SH-SY5Y (cell line): Measurements from ENCODE around the gene THSD4.

Source experiments
- GATA2 ChIP-seq: IDR thresholded peaks from 2 replicates; pipeline ENCODE4 v1.6.1; 2011; ENCODE audit warnings: mild to moderate bottlenecking, low read depth, low read length
- GATA3 ChIP-seq: IDR thresholded peaks from 2 replicates; pipeline ENCODE4 v1.6.1; 2011; ENCODE audit warnings: low read depth, mild to moderate bottlenecking, low read length, moderate library complexity

DNA sequence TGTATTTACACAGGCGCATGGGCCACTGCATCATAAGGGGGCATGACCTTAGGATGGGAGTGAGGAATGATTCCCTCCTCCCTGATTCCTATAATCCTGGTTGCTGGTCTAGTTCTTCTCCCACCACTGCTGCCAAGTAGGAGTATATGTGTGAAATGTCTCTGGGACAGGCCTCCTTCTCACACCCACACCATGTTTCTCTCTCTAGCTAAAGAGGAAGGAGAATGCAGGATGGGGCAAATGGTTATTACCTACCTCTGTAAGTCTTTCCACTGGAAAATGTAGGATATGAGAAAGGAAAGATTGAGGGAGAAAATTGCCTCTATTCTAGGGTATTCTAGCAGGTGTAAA is 159.2 kb downstream of the THSD4 start:
- TF ChIP-seq GATA2 (no peak), GATA3 (no peak)
